MCF 10A (cell line): ENCODE measurements around the gene DNAH17. TPM values are rescaled to one million over a fixed set of nuclear protein-coding genes. Genes with fewer than 3 reads are reported as not detected.

Experiments used
- BruUV-seq: library from RNA; stranded (reverse); fragments of 400-500 nt; replicated peaks from 2 replicates; lab custom pipeline; 2021; lab: Mats Ljungman, UMichigan
- CTCF ChIA-PET: fragments of 300-600 bp; sonication (Branson Sonifier 250); formaldehyde crosslinking; extraction: SDS; loops from one replicate; lab custom pipeline; 2021; ENCODE audit warnings: antibody characterized with exemption, inconsistent platforms; lab: Yijun Ruan, JAX
- POLR2A ChIA-PET: fragments of 300-600, 350-650 bp; sonication (Branson Sonifier 250); formaldehyde crosslinking; extraction: SDS; loops from one replicate; lab custom pipeline; 2020; ENCODE audit warnings: antibody characterized with exemption, inconsistent platforms; lab: Yijun Ruan, JAX
- DNase-seq: peaks from one replicate; pipeline ENCODE4 v3.0.0-alpha.2; 2018; ENCODE audit not compliant: unreplicated experiment
- H3K27ac Mint-ChIP-seq: one replicate; pipeline ENCODE4 v1.8.0; 2022; ENCODE audit warnings: mild to moderate bottlenecking, low read depth, mixed read lengths; ENCODE audit not compliant: unreplicated experiment
- H3K27me3 Mint-ChIP-seq: one replicate; pipeline ENCODE4 v1.8.0; 2022; ENCODE audit warnings: mixed read lengths; ENCODE audit not compliant: insufficient read depth, unreplicated experiment
- H3K36me3 Mint-ChIP-seq: one replicate; pipeline ENCODE4 v1.8.0; 2022; ENCODE audit warnings: mild to moderate bottlenecking, moderate library complexity, mixed read lengths; ENCODE audit not compliant: insufficient read depth, unreplicated experiment
- H3K4me1 Mint-ChIP-seq: one replicate; pipeline ENCODE4 v1.8.0; 2022; ENCODE audit warnings: mixed read lengths; ENCODE audit not compliant: insufficient read depth, unreplicated experiment
- H3K4me3 Mint-ChIP-seq: one replicate; pipeline ENCODE4 v1.8.0; 2022; ENCODE audit warnings: mild to moderate bottlenecking, moderate library complexity, mixed read lengths; ENCODE audit not compliant: unreplicated experiment
- H3K9me3 Mint-ChIP-seq: one replicate; pipeline ENCODE4 v1.8.0; 2022; ENCODE audit warnings: mixed read lengths; ENCODE audit not compliant: unreplicated experiment
- CTCF ChIP-seq: fragments of 200-600 bp; IDR thresholded peaks from one replicate; pipeline ENCODE4 v1.8.0; 2022; ENCODE audit warnings: antibody characterized with exemption, mild to moderate bottlenecking; ENCODE audit not compliant: unreplicated experiment
- intact Hi-C: fragments of 100-400 bp; cut with micrococcal nuclease; formaldehyde crosslinking; loops from 2 replicates; pipeline ENCODE4 v1.14.1; 2022
- total RNA-seq: library from RNA; stranded (reverse); gene quantifications from 2 replicates; pipeline ENCODE4 v1.2.3, GENCODE V29; 2022

Gene DNAH17
- total RNA-seq, 1 experiment from 2014 or later = not detected

GRCh38 chr17:78438694-78439325, 138.4 kb downstream of the DNAH17 start:
- intact Hi-C loops = no loop called here
- no peak overlapping the region for H3K4me3 Mint-ChIP-seq
- no TSS peak for BruUV-seq
- no peak for DNase-seq
- H3K27me3 Mint-ChIP-seq = no peaks in the 10 kb centered on the region
- ChIA-PET POLR2A (no interaction called here), CTCF (interaction anchor here (0.6 kb wide), 1 partner anchor 78 kb away, joined by 6 read pairs; no protein-coding TSS in a partner anchor)
- H3K27ac Mint-ChIP-seq = no peak overlapping the region
- H3K9me3 Mint-ChIP-seq = no peaks in the 10 kb centered on the region
- H3K4me1 Mint-ChIP-seq = no peaks in the 10 kb centered on the region
- TF ChIP-seq CTCF = no peak
- no peaks in the 10 kb centered on the region for H3K36me3 Mint-ChIP-seq

GRCh38 chr17:78438271-78438691, 138.9 kb downstream of the DNAH17 start:
- no peaks in the 10 kb centered on the region for H3K9me3 Mint-ChIP-seq
- no peaks in the 10 kb centered on the region for H3K36me3 Mint-ChIP-seq
- ChIA-PET POLR2A (no interaction called here), CTCF (no interaction called here)
- no peaks in the 10 kb centered on the region for H3K4me1 Mint-ChIP-seq
- TF ChIP-seq CTCF = no peak
- BruUV-seq = no TSS peak
- H3K4me3 Mint-ChIP-seq = no peak overlapping the region
- no peak for DNase-seq
- intact Hi-C loops = no loop called here
- H3K27ac Mint-ChIP-seq = no peak overlapping the region
- H3K27me3 Mint-ChIP-seq = no peaks in the 10 kb centered on the region

GRCh38 chr17:78437508-78438169, 139.6 kb downstream of the DNAH17 start:
- CTCF ChIA-PET = interaction anchor here (0.5 kb wide), 1 partner anchor 150 kb away, joined by 3 read pairs; no protein-coding TSS in a partner anchor
- no peak for TF ChIP-seq CTCF

GRCh38 chr17:78435330-78436005, 141.7 kb downstream of the DNAH17 start:
- ChIA-PET CTCF (interaction anchor here (0.6 to 1.4 kb wide), 2 partner anchors 11 to 14 kb away, joined by 3 to 6 read pairs; no protein-coding TSS in a partner anchor), POLR2A (interaction anchor here (0.7 kb wide), 1 partner anchor 1830 kb away, joined by 3 read pairs; no protein-coding TSS in a partner anchor)
- no peaks in the 10 kb centered on the region for H3K4me1 Mint-ChIP-seq
- H3K36me3 Mint-ChIP-seq = no peaks in the 10 kb centered on the region
- H3K27ac Mint-ChIP-seq = no peak overlapping the region
- intact Hi-C loops = no loop called here
- no TSS peak for BruUV-seq
- no peak overlapping the region for H3K4me3 Mint-ChIP-seq
- no peaks in the 10 kb centered on the region for H3K27me3 Mint-ChIP-seq
- TF ChIP-seq CTCF = no peak
- no peak for DNase-seq
- no peaks in the 10 kb centered on the region for H3K9me3 Mint-ChIP-seq

More at GRCh38 chr17:78437508-78438169, 139.6 kb downstream of the DNAH17 start:
- Mint-ChIP-seq H3K27me3 (no peaks in the 10 kb centered on the region), H3K9me3 (no peaks in the 10 kb centered on the region), H3K27ac (no peak overlapping the region), H3K4me3 (no peak overlapping the region), H3K36me3 (no peaks in the 10 kb centered on the region), H3K4me1 (no peaks in the 10 kb centered on the region)
- POLR2A ChIA-PET = interaction anchor here (0.6 to 1.0 kb wide), 2 partner anchors 13 to 70 kb away, joined by 3 to 4 read pairs; no protein-coding TSS in a partner anchor
- BruUV-seq = no TSS peak
- no peak for DNase-seq
- intact Hi-C loops = no loop called here
